Measurements from ENCODE around the gene CELF2. TPM values are rescaled to one million over a fixed set of nuclear protein-coding genes. Genes with fewer than 3 reads are reported as not detected.

Gene CELF2
- total and polyA plus RNA-seq, 2 experiments from 2014 or later: 14.4 to 26.5 TPM

DNA sequence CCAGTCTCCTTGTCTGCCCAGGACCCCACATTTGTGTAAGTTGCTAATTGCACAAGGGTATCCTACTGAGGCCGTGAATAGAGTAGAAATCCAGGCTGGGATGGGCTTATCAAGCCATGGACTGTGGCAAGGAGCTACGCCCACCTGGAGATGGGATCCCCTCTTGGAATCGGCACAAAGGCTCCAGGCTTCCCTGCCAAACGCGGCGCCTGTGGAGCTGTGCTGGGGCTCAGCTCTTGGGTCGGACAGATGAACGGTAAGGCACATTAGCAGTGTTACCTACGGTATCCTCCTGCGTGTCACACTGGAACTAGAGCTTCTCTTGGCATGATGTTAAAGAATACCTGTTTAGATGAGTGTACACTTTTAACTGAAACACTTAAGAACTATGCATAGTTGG, 196.7 kb downstream of the CELF2 start:
- in situ Hi-C loops (cut with MboI): no loop called here
- Histone ChIP-seq H3K27me3 (replicated peaks; ENCODE audit: insufficient read depth) (no peaks in the 10 kb centered on the region), H4K20me1 (ENCODE audit: insufficient read depth) (no peaks in the 10 kb centered on the region), H2AFZ (no peak overlapping the region), H3K27ac (no peak overlapping the region), H3K36me3 (ENCODE audit: low read depth) (no peaks in the 10 kb centered on the region), H3K9me2 (ENCODE audit: insufficient read depth) (no peaks in the 10 kb centered on the region), H3K4me2 (ENCODE audit: unreplicated experiment) (no peak overlapping the region), H3K9ac (no peak overlapping the region), H3K4me1 (ENCODE audit: insufficient read depth) (no peaks in the 10 kb centered on the region), H3K79me2 (ENCODE audit: insufficient read depth) (no peaks in the 10 kb centered on the region), H3K4me3 (no peak overlapping the region), H3F3A (ENCODE audit: insufficient read depth) (no peaks in the 10 kb centered on the region), H3K9me3 (ENCODE audit: low read depth) (no peaks in the 10 kb centered on the region)
- no peak for DNase-seq
- 82 to 84% methylated on average over 10 of the region's 10 CpGs for WGBS, 2 experiments (ENCODE audit: low coverage in 1 of 2, low lambda C conversion rate in 2 of 2, missing lambda C conversion rate in 2 of 2)
- TF ChIP-seq EZH2 (IDR thresholded peaks at IDR 0.05; ENCODE audit: insufficient read depth, poor library complexity, severe bottlenecking) (no peak), EZH2phosphoT487 (IDR thresholded peaks at IDR 0.05; ENCODE audit: insufficient read depth, low read depth) (no peak)

DNA sequence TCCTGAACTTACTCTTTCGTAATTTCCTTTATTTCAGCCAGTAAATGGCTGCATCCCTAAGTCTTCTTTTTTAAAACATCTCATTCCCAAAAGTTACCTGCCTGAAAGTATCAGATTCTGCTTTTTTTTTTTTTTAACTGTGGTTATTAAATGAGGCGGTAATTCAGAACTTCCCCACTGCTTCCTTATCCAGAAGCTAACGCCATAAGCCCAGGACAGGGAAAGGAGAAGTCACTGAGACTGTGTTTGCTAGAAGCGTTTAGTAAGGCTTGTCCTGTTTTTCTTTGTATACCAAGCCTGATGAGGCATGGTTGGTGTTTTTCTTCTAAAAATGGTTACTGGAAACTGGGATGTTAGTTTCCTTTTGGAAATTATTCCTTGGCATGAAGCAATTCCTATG, 197.8 kb downstream of the CELF2 start:
- H3K9ac ChIP-seq: no peak overlapping the region
- in situ Hi-C loops (cut with MboI): no loop called here
- H3K27me3 ChIP-seq (replicated peaks; ENCODE audit: insufficient read depth): no peaks in the 10 kb centered on the region
- DNase-seq: no peak
- no peak overlapping the region for H2AFZ ChIP-seq
- no peak overlapping the region for H3K4me3 ChIP-seq
- H3K4me2 ChIP-seq (ENCODE audit: unreplicated experiment): no peak overlapping the region
- no peaks in the 10 kb centered on the region for H4K20me1 ChIP-seq (ENCODE audit: insufficient read depth)
- WGBS, 2 experiments (ENCODE audit: low coverage in 1 of 2, low lambda C conversion rate in 2 of 2, missing lambda C conversion rate in 2 of 2): 76 to 77% methylated on average over 4 of the region's 4 CpGs
- no peaks in the 10 kb centered on the region for H3K79me2 ChIP-seq (ENCODE audit: insufficient read depth)
- no peaks in the 10 kb centered on the region for H3K4me1 ChIP-seq (ENCODE audit: insufficient read depth)
- H3F3A ChIP-seq (ENCODE audit: insufficient read depth): no peaks in the 10 kb centered on the region
- H3K27ac ChIP-seq: no peak overlapping the region
- no peaks in the 10 kb centered on the region for H3K9me2 ChIP-seq (ENCODE audit: insufficient read depth)
- TF ChIP-seq EZH2phosphoT487 (IDR thresholded peaks at IDR 0.05; ENCODE audit: insufficient read depth, low read depth) (no peak), EZH2 (IDR thresholded peaks at IDR 0.05; ENCODE audit: insufficient read depth, poor library complexity, severe bottlenecking) (no peak)
- no peaks in the 10 kb centered on the region for H3K36me3 ChIP-seq (ENCODE audit: low read depth)
- H3K9me3 ChIP-seq (ENCODE audit: low read depth): no peaks in the 10 kb centered on the region

DNA sequence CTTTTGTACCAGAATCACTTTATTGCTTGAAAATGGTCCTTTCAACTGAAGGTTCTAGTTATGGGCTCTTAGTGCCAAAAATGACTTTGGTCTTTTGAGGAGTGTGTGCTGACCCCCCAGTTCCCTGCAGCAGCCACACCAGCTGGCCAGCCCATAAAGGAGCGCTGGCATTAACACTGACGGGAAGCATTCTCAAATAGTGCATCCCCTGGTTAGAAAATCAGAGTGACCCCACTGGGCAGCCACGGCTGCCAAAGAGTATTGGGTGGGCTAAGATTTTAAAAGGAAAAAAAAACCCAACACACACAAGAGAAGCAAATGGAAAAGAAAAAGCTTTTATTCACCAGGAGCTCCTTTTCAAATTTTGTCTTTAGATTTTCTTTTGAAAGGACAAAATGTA, 199.8 kb downstream of the CELF2 start:
- DNase-seq: no peak
- Histone ChIP-seq H3F3A (ENCODE audit: insufficient read depth) (no peaks in the 10 kb centered on the region), H3K79me2 (ENCODE audit: insufficient read depth) (no peaks in the 10 kb centered on the region), H3K9me2 (ENCODE audit: insufficient read depth) (no peaks in the 10 kb centered on the region), H3K27ac (no peak overlapping the region), H3K36me3 (ENCODE audit: low read depth) (no peaks in the 10 kb centered on the region), H4K20me1 (ENCODE audit: insufficient read depth) (no peaks in the 10 kb centered on the region), H3K9ac (no peak overlapping the region), H3K4me2 (ENCODE audit: unreplicated experiment) (no peak overlapping the region), H3K27me3 (replicated peaks; ENCODE audit: insufficient read depth) (no peaks in the 10 kb centered on the region), H3K9me3 (ENCODE audit: low read depth) (no peaks in the 10 kb centered on the region), H3K4me1 (ENCODE audit: insufficient read depth) (no peaks in the 10 kb centered on the region), H3K4me3 (no peak overlapping the region), H2AFZ (no peak overlapping the region)
- TF ChIP-seq EZH2phosphoT487 (IDR thresholded peaks at IDR 0.05; ENCODE audit: insufficient read depth, low read depth): no peak
- no peak for TF ChIP-seq EZH2 (IDR thresholded peaks at IDR 0.05; ENCODE audit: insufficient read depth, poor library complexity, severe bottlenecking)
- in situ Hi-C loops (cut with MboI): no loop called here
- 79 to 88% methylated on average over 3 of the region's 3 CpGs for WGBS, 2 experiments (ENCODE audit: low coverage in 1 of 2, low lambda C conversion rate in 2 of 2, missing lambda C conversion rate in 2 of 2)

DNA sequence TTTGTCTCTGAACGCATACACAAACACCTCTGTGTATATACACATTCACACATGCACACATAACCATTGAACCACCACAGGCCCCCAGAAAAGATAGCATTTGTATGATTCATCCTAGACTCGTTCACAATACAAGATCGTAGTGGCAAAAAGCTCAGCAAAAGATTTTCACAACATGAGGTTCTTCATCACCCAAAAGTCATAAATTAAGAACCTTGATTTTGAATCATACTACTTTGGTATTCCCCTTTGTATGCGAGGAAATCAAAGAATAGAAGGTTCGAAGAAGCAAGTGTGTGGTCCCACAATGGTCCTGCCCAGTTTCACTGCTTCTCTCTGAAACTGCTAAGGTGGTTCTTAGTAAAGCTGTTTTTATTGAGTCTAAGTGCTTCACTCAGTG, 200.7 kb downstream of the CELF2 start:
- Histone ChIP-seq H3K9me3 (ENCODE audit: low read depth) (no peaks in the 10 kb centered on the region), H4K20me1 (ENCODE audit: insufficient read depth) (no peaks in the 10 kb centered on the region), H3K9me2 (ENCODE audit: insufficient read depth) (no peaks in the 10 kb centered on the region), H3K79me2 (ENCODE audit: insufficient read depth) (no peaks in the 10 kb centered on the region), H3K36me3 (ENCODE audit: low read depth) (no peaks in the 10 kb centered on the region), H3F3A (ENCODE audit: insufficient read depth) (no peaks in the 10 kb centered on the region), H2AFZ (no peak overlapping the region), H3K4me3 (no peak overlapping the region), H3K4me1 (ENCODE audit: insufficient read depth) (no peaks in the 10 kb centered on the region), H3K27me3 (replicated peaks; ENCODE audit: insufficient read depth) (no peaks in the 10 kb centered on the region), H3K27ac (no peak overlapping the region), H3K9ac (no peak overlapping the region), H3K4me2 (ENCODE audit: unreplicated experiment) (no peak overlapping the region)
- TF ChIP-seq EZH2 (IDR thresholded peaks at IDR 0.05; ENCODE audit: insufficient read depth, poor library complexity, severe bottlenecking): no peak
- no peak for TF ChIP-seq EZH2phosphoT487 (IDR thresholded peaks at IDR 0.05; ENCODE audit: insufficient read depth, low read depth)
- WGBS, 2 experiments (ENCODE audit: low coverage in 1 of 2, low lambda C conversion rate in 2 of 2, missing lambda C conversion rate in 2 of 2): 69 to 70% methylated on average over 5 of the region's 5 CpGs
- DNase-seq: no peak
- in situ Hi-C loops (cut with MboI): no loop called here

DNA sequence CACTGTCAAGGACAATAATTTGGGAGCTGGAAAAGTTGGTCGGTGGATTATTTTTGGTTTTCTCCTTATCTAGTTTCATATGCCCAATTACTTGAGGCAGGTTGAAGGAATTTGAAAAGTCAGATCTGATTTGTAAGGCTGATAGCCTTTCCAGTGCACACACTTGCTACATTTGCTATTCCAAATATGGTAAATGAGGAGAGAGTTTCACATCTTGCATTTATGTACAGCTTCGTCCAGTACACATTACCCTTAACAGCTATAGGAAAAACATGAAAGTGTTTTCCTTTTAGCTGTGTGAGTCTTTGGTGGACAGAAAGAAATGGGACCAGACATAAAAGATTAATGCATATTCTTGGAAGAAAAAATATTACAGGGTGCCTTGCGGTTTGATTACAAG, 201.8 kb downstream of the CELF2 start:
- WGBS, 2 experiments (ENCODE audit: low coverage in 1 of 2, low lambda C conversion rate in 2 of 2, missing lambda C conversion rate in 2 of 2): 81 to 88% methylated on average over 3 of the region's 3 CpGs
- no peaks in the 10 kb centered on the region for H3K4me1 ChIP-seq (ENCODE audit: insufficient read depth)
- no peak overlapping the region for H3K4me2 ChIP-seq (ENCODE audit: unreplicated experiment)
- no peak for TF ChIP-seq EZH2 (IDR thresholded peaks at IDR 0.05; ENCODE audit: insufficient read depth, poor library complexity, severe bottlenecking)
- TF ChIP-seq EZH2phosphoT487 (IDR thresholded peaks at IDR 0.05; ENCODE audit: insufficient read depth, low read depth): no peak
- no peaks in the 10 kb centered on the region for H3K79me2 ChIP-seq (ENCODE audit: insufficient read depth)
- no peak overlapping the region for H2AFZ ChIP-seq
- no peaks in the 10 kb centered on the region for H3K36me3 ChIP-seq (ENCODE audit: low read depth)
- no peaks in the 10 kb centered on the region for H3K9me3 ChIP-seq (ENCODE audit: low read depth)
- DNase-seq: no peak
- in situ Hi-C loops (cut with MboI): no loop called here
- no peak overlapping the region for H3K4me3 ChIP-seq
- H3K9me2 ChIP-seq (ENCODE audit: insufficient read depth): no peaks in the 10 kb centered on the region
- no peak overlapping the region for H3K27ac ChIP-seq
- no peaks in the 10 kb centered on the region for H3K27me3 ChIP-seq (replicated peaks; ENCODE audit: insufficient read depth)
- no peak overlapping the region for H3K9ac ChIP-seq
- H3F3A ChIP-seq (ENCODE audit: insufficient read depth): no peaks in the 10 kb centered on the region
- no peaks in the 10 kb centered on the region for H4K20me1 ChIP-seq (ENCODE audit: insufficient read depth)

All from GM23248 (cell line).